ENCODE data around the gene KLHDC4.
"Not testable (repeated sequence)": the region's sequence is repeated elsewhere in the genome, so short reads cannot be mapped to it uniquely, and the experiment has no call there.

The KLHDC4 gene

DNA sequence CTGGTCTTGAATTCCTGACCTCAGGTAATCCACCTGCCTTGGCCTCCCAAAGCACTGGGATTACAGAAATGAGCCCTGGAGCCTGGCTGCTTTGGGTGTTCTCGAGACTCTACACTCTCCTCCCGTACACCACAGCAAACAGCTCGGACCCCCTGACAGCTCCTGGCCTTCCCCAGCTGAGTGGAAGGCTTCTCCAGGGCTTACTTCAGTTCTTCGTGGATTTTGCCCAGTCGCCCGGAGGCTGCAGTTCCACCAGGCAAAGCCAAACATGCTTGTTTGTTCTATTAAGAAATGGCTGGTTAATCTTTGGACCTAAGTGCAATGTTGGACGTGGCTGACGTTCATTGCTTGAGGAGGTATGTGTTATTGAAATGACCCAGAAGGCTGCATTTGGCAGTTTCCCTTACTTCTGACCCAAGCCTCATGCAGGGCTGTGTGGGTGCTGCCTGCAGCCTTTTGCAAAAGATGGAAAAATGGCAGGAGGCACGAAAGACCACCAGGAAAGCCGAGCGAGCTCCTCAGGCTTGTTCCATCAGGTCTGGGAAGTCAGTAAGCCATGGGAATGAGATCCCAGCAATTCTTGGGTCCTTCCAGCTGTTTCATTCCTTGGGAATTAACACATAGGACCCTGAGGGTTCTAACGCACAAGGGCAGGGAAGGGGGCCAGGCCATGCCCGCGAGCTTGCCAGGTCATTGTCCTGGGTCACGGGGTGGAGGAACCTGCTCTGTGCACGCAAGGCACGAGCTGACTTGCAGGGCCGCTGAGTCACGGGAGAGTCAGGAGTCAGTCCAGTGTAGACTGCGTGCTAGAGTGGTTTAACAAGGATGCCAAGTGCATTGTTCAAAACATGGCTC, 23.9 kb upstream of the KLHDC4 start:
- peak overlapping the region; percentile 99 for H3K27ac ChIP-seq
- peak; percentile 98 for DNase-seq (ENCODE audit: low read depth, low spot score)

- not testable (repeated sequence) for DNase-seq (ENCODE audit: low read depth, low spot score)
- H3K27ac ChIP-seq = peak overlapping the region; percentile 99
Observed at GRCh38 chr16:87788730-87789436, 23.1 kb upstream of the KLHDC4 start.

- not testable (repeated sequence) for DNase-seq (ENCODE audit: low read depth, low spot score)
- peak overlapping the region; percentile 99 for H3K27ac ChIP-seq
Observed at GRCh38 chr16:87787451-87788091, 21.8 kb upstream of the KLHDC4 start.

GRCh38 chr16:87784812-87785211, 19.0 kb upstream of the KLHDC4 start:
- DNase-seq (ENCODE audit: low read depth, low spot score) = no peak
- H3K27ac ChIP-seq = no peak overlapping the region

- no peak for DNase-seq (ENCODE audit: low read depth, low spot score)
- no peak overlapping the region for H3K27ac ChIP-seq
Observed at GRCh38 chr16:87782033-87782432, 16.2 kb upstream of the KLHDC4 start.

- DNase-seq (ENCODE audit: low read depth, low spot score) = no peak
- peak overlapping the region; percentile 88 for H3K27ac ChIP-seq
Observed at GRCh38 chr16:87780385-87780989, 14.7 kb upstream of the KLHDC4 start.

DNA sequence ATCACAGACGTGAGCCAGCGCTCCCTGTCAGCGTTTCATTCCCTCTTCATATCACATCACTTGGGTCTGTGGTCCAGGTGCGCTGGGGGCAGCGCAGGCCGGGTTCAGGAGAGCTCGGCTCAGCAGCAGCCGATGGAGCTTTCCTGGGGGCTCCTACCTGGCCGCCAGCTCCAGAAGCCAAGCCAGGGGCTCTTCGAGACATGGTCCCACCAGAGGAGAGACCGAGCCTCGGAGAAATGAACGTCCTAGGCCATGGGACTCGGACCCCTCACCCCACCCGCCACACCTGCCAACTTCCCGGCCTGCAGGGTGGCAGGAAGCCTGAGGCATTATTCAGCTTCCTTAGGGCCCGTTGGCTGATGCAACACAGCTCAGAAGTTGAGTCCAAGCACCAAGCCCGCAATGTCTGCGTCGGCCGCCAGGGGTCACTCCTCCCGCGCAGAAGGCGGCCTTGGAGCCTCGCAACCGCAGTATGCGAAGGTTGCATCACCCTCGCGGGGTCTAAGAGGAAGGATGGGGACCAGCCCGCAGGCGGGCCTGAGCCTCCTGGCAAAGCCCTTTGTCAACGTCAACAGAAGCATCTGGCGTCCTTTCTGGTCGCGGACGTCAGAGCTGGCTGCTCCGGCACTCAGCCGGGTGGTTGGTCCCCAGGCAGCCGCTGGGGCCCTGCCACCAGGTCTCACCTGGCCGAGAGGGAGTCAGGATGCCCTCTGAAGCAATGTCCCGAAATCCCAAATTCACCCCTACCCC, 13.2 kb upstream of the KLHDC4 start:
- DNase-seq (ENCODE audit: low read depth, low spot score) = peak; percentile 53
- peak overlapping the region; percentile 88 for H3K27ac ChIP-seq

GRCh38 chr16:87778476-87778829, 12.7 kb upstream of the KLHDC4 start:
- peak overlapping the region; percentile 88 for H3K27ac ChIP-seq
- no peak for DNase-seq (ENCODE audit: low read depth, low spot score)

DNA sequence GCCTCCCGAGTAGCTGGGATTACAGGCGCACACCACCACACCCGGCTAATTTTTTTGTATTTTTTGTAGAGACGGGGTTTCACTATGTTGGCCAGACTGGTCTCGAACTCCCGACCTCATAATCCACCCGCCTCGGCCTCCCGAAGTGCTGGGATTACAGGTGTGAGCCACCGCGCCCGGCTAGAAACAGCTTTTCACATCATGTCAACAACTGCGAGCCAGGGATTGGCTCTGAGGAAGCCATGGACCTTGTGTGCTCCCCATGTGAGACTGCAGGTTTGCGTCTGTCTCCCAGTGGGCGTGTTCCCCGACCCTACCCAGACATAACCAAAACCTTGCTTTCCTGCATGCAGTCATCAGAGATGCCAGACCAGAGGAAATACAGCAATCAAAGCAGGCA, 8.1 kb upstream of the KLHDC4 start:
- not testable (repeated sequence) for H3K27ac ChIP-seq; DNase-seq (ENCODE audit: low read depth, low spot score)

DNA sequence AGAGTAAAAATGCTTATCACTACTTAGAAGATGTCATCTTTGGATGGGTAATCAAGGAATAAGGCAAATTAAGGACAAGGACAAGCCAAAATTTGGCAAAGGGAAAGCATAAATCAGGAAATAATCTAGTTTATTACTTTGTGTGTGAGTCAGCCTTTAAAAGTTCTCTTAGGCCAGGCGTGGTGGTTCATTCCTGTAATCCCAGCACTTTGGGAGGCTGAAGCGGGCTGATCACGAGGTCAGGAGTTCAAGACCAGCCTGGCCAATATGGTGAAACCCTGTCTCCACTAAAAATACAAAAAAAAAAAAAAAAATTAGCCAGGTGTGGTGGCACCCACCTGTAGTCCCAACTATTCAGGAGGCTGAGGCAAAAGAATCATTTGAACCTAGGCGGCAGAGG, 1.7 kb upstream of the KLHDC4 start:
- DNase-seq (ENCODE audit: low read depth, low spot score); H3K27ac ChIP-seq: not testable (repeated sequence)

DNA sequence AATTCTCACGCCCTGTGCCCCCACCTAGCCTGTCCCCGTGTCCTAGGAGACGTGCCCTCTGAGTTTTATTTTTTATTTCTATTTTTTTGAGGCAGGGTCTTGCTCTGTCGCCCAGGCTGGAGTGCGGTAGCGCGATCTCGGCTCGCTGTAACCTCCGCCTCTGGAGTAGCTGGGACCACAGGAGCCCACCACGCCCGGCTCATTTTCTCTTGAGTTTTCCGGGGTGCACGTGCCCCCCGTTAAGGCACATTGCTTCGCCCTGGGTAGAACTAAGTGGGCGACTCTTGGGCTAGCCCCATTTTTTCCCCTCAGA, 655 bp upstream of the KLHDC4 start:
- DNase-seq (ENCODE audit: low read depth, low spot score) = no peak
- peak overlapping the region; percentile 71 for H3K27ac ChIP-seq

- DNase-seq (ENCODE audit: low read depth, low spot score) = no peak
Observed at GRCh38 chr16:87765473-87765775, 362 bp downstream of the KLHDC4 start.

DNA sequence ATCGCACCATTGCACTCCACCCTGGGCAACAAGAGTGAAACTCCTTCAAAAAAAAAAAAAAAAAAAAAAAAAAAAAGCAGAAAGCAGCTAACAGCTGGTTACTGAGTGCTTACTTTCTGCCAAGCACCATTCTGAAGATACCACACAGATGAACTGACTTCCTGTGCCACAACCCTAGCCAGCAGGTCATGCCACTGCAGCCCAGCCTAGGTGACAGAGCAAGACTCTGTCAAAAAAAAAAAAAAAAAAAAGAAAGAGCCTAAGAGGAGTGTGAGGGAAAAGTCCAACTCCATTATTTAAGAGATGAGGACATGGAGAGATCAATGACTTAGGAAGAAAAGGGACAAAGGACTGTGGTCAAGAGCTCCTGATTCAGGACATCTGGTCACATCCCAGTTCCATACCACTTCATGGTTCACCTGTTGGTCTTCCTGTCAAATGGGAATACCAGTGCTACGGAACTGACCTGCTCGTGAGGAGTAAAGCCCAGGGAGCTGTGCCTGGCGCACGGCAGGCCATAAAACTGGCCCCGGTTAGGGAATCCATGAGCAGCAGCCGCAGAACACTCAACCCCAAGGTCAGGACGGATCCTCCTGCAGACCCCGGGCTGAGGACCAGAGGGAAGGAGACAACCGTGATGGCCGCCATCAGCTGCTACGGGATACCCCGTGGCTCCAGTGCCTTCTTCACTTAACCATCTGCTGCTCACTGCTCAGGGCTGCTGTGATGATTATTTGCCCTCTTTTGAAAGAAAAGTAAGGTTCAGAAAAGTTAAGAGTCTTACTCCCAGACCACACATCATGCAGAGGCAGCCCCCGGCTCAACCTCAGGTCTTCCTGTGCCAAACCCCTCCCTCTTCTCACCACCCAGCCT, 950 bp downstream of the KLHDC4 start:
- DNase-seq (ENCODE audit: low read depth, low spot score) = no peak
- H3K27ac ChIP-seq = peak overlapping the region; percentile 71

More at GRCh38 chr16:87765473-87765775, 362 bp downstream of the KLHDC4 start:
- H3K27ac ChIP-seq = peak overlapping the region; percentile 71

DNA sequence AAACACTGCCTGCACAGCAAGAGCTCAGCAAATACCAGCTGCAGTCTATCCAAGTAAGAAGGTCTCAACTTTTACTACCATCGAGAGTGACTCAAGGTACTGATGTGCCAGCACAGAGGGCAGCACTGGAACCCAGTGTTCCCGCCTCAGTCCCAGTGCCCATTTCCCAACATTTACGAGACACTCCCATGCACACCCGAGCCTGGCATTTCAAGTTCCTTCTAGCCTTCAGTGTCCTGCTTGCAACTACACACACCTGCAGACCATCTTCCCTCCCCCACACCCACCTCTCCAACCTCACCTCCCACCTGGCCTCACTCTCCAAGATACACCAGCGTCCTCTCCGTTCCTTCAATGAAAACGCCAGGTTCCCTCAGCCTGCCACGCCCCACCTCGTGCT, 3.2 kb downstream of the KLHDC4 start:
- no peak for DNase-seq (ENCODE audit: low read depth, low spot score)
- H3K27ac ChIP-seq = no peak overlapping the region

DNA sequence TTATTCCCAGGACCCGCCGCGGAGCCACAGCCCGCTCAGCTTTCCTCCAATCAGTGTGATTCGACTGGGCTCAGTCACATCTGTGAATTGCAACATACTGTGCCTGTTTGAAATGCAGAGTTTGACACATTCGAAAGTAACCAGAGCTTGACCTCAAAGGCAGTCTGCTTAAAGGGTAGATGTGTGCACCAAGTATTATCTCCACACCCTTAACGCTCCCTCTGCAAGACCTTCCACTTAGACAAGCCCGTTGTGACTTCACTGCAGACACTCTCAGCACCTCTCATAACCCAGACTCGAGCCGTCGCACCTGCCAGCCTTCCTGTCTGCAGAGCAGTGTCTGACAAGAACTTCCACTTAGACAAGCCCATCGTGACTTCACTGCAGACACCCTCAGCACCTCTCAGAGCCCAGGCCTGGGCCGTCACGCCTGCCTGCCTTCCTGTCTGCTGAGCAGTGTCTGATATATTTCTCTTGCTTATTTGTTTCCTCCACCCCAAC, 3.7 kb downstream of the KLHDC4 start:
- no peak overlapping the region for H3K27ac ChIP-seq
- DNase-seq (ENCODE audit: low read depth, low spot score) = no peak

GRCh38 chr16:87761060-87761459, 4.7 kb downstream of the KLHDC4 start:
- H3K27ac ChIP-seq = no peak overlapping the region
- no peak for DNase-seq (ENCODE audit: low read depth, low spot score)

- no peak for DNase-seq (ENCODE audit: low read depth, low spot score)
- peak overlapping the region; percentile 25 for H3K27ac ChIP-seq
Observed at GRCh38 chr16:87757841-87758426, 7.9 kb downstream of the KLHDC4 start.

DNA sequence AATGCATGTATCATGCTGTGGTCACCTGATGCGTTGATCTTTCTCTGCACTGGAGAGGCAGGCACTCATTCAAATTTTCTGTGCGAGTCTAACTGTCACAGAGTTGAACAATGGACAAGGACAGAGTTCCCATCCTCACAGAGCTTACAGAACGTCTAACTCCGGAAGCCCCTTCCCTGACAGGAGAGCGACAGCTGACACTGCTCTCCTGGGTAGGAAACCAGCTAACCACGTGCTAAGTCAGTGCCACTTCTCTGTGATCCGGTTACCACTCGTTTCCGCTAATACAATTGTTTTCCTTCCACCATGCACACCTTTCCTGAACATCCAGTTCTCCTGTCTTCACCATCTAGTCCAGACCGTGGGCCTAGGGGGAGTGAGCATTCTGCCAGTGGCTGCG, 11.3 kb downstream of the KLHDC4 start:
- DNase-seq (ENCODE audit: low read depth, low spot score) = no peak

More for the DNA sequence above, 11.3 kb downstream of the KLHDC4 start:
- H3K27ac ChIP-seq = no peak overlapping the region

Data from epithelial cell of prostate (primary cell).